Measurements from ENCODE around the gene GPR146.

The GPR146 gene

DNA sequence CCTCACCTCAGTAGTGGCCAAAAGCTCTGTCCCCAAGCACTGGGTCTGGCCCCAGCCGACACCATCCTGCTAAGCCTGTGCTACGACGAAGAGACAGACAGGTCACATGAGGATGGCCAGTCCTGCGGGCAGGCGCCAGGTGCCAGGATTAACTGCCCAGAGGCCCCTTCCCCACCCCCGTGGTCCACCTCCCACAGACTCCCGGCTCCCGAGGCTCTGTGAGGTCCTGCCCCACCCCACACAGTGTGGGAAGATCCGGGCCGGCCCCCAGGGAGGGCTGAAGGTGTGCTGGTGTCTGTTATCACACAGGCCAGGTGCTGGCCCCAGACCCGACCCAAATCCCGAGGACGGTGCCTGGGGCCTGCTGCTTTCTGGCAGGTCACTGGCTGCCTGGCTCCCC, 34.1 kb upstream of the GPR146 start:
- Histone ChIP-seq H4K20me1 (peaks cover 57% of the 10 kb centered on the region), H3K4me2 (peak overlapping the region; percentile 48), H3K9ac (peak overlapping the region; percentile 32), H3K4me3 (no peak overlapping the region), H3K27ac (peak overlapping the region; percentile 62), H3K27me3 (no peaks in the 10 kb centered on the region), H3K9me3 (no peaks in the 10 kb centered on the region), H3K4me1 (peaks cover 100% of the 10 kb centered on the region), H3K36me3 (peaks cover 46% of the 10 kb centered on the region)
- no peak for TF ChIP-seq Cebpa-rat (IDR thresholded peaks at IDR 0.05)

DNA sequence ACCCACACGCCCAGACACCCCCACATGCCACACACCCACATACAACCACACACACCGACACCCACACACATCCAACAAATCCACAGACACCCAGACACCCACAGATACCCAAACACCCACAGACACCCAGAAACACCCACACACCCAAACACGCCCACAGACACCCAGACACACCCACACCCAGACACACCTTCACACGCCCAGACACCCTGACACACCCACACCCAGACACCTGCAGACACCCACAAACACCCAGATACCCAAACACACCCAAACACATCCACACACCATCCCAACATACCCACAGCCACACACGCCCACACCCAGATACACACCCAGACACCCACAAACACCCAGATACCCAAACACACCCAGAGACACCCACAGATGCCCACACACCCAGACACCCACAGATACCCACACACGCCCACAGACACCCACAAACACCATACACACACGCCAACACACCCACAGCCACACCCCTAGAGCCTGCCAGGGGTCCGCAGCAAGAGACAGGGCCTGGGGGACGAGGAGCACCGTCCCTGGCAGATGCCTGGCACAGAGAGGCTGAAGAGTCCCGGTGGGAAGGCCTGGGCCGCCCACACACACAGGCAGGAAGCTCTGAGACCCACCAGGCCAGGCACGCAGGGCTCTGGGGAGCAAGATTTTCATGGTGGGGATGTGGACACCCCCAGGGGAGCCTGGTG, 32.9 kb upstream of the GPR146 start:
- peak overlapping the region; percentile 42 for H3K4me3 ChIP-seq
- peaks cover 63% of the 10 kb centered on the region for H4K20me1 ChIP-seq
- no peaks in the 10 kb centered on the region for H3K27me3 ChIP-seq
- no peaks in the 10 kb centered on the region for H3K9me3 ChIP-seq
- H3K9ac ChIP-seq, result peak overlapping the region; percentile 51
- TF ChIP-seq Cebpa-rat (IDR thresholded peaks at IDR 0.05), result no peak
- peaks cover 33% of the 10 kb centered on the region for H3K36me3 ChIP-seq
- H3K4me2 ChIP-seq, result peak overlapping the region; percentile 92
- peak overlapping the region; percentile 74 for H3K27ac ChIP-seq
- peaks cover 93% of the 10 kb centered on the region for H3K4me1 ChIP-seq

DNA sequence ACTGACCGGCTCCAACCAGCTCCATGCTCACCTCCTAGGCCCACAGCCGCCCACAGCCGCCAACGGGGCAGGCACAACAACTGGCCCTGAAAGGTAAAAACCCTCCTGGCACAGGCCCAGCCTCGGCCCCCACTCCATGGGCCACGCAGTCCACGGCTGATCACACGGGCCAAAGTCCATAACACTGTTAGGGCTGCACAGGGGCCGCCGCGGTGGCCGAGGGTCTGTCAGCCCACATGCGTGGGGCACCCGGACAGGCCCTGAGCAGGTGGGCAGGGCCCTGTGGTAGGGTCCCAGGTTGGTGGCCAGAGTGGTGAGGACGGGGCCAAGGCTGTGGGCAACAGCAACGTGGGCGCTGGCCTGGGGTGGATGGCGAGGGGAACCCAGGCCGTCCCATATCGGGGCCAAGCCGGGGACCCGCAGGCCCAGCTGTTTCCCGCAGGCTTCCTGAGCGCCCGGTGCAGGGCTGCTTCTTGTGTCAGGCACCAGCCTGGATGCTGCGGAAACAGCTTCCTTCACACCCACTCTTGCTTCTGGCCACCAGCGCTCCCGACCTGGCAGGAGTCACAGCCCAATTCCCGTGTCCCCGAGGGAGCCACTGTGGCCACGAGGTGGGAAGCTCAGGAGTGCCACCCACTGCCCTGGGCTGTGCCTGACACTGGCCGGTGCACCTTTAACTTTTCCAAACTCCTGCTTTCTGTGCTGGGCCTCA, 32.2 kb upstream of the GPR146 start:
- Histone ChIP-seq H3K4me1 (peaks cover 88% of the 10 kb centered on the region), H3K36me3 (peaks cover 30% of the 10 kb centered on the region), H3K4me3 (peak overlapping the region; percentile 42), H4K20me1 (peaks cover 67% of the 10 kb centered on the region), H3K9me3 (no peaks in the 10 kb centered on the region), H3K27me3 (no peaks in the 10 kb centered on the region), H3K4me2 (peak overlapping the region; percentile 92), H3K27ac (peak overlapping the region; percentile 74), H3K9ac (peak overlapping the region; percentile 51)
- no peak for TF ChIP-seq Cebpa-rat (IDR thresholded peaks at IDR 0.05)

DNA sequence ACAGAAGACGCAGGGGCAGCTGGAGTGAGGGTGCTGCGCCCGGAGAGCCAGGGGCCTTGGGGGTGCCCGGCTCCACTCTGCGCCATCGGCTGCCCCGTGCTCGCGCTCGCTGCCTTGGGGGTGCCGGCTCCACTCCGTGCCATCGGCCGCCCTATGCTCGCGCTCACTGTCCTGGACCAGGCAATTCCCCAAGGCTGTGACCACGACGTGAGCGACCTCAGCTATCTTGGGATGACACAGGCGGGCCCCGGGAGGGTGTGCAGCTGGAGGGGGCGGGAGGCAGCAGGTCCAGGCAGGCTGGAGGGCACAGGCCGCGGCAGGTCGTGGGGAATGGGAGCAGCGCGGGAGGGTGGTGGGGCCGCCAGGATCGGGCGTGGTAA, 31.6 kb upstream of the GPR146 start:
- peak overlapping the region; percentile 92 for H3K4me2 ChIP-seq
- H4K20me1 ChIP-seq, result peaks cover 72% of the 10 kb centered on the region
- H3K4me3 ChIP-seq, result peak overlapping the region; percentile 42; the same call in 1 of the 2 replicates
- no peak for TF ChIP-seq Cebpa-rat (IDR thresholded peaks at IDR 0.05)
- peak overlapping the region; percentile 74 for H3K27ac ChIP-seq
- H3K27me3 ChIP-seq, result no peaks in the 10 kb centered on the region
- H3K9me3 ChIP-seq, result no peaks in the 10 kb centered on the region
- H3K4me1 ChIP-seq, result peaks cover 88% of the 10 kb centered on the region
- H3K36me3 ChIP-seq, result peaks cover 30% of the 10 kb centered on the region
- H3K9ac ChIP-seq, result peak overlapping the region; percentile 51; the same call in 1 of the 2 replicates

DNA sequence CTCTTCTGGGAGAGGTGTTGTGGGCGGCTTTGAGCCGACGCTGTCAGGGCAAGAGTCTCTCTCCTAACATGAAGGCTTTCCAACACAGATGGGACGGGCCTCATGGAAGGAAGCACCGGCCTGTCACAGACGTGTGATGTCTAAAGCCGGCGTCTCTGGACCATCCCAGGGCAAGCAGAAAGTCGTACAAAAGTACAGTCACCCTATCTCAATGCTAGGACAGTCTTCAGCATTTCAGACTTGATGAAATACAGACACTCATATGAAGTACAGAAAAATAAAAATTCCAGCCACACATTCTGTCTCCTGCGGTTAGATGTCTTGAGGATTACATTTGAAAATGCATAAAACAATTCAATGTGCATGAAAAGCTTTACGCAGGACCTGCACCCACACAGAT, 30.8 kb upstream of the GPR146 start:
- TF ChIP-seq Cebpa-rat (IDR thresholded peaks at IDR 0.05), result no peak
- no peaks in the 10 kb centered on the region for H3K27me3 ChIP-seq
- H3K4me1 ChIP-seq, result peaks cover 87% of the 10 kb centered on the region
- H3K4me2 ChIP-seq, result peak overlapping the region; percentile 92
- peak overlapping the region; percentile 48; the same call in 1 of the 2 replicates for H3K9ac ChIP-seq
- H4K20me1 ChIP-seq, result peaks cover 79% of the 10 kb centered on the region
- H3K9me3 ChIP-seq, result no peaks in the 10 kb centered on the region
- H3K36me3 ChIP-seq, result peaks cover 30% of the 10 kb centered on the region
- H3K27ac ChIP-seq, result peak overlapping the region; percentile 74
- H3K4me3 ChIP-seq, result no peak overlapping the region

DNA sequence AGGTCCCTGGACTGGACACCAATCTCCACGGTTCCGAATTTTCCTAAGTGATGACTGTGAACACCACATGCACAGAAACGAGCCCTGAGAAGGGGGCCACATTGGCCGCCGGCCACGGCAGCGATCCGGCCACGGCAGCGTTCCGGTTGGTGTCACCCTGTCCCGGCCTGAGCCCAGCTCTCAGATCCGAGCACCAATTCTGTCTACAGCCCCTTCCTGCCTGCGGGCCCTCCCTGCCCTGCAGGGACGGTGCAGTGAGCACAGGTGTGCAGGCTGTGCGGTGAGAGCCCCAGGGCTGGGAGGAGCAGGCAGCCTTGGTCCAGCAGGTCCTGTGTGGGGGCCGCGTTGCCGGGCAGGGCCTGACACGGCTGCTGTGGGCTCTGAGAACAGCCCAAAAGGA, 29.7 kb upstream of the GPR146 start:
- Histone ChIP-seq H3K27me3 (no peaks in the 10 kb centered on the region), H3K9me3 (no peaks in the 10 kb centered on the region), H3K36me3 (peaks cover 29% of the 10 kb centered on the region), H3K9ac (no peak overlapping the region), H3K4me1 (peaks cover 83% of the 10 kb centered on the region), H3K4me3 (no peak overlapping the region), H3K27ac (no peak overlapping the region), H3K4me2 (peak overlapping the region; percentile 92), H4K20me1 (peaks cover 79% of the 10 kb centered on the region)
- no peak for TF ChIP-seq Cebpa-rat (IDR thresholded peaks at IDR 0.05)

DNA sequence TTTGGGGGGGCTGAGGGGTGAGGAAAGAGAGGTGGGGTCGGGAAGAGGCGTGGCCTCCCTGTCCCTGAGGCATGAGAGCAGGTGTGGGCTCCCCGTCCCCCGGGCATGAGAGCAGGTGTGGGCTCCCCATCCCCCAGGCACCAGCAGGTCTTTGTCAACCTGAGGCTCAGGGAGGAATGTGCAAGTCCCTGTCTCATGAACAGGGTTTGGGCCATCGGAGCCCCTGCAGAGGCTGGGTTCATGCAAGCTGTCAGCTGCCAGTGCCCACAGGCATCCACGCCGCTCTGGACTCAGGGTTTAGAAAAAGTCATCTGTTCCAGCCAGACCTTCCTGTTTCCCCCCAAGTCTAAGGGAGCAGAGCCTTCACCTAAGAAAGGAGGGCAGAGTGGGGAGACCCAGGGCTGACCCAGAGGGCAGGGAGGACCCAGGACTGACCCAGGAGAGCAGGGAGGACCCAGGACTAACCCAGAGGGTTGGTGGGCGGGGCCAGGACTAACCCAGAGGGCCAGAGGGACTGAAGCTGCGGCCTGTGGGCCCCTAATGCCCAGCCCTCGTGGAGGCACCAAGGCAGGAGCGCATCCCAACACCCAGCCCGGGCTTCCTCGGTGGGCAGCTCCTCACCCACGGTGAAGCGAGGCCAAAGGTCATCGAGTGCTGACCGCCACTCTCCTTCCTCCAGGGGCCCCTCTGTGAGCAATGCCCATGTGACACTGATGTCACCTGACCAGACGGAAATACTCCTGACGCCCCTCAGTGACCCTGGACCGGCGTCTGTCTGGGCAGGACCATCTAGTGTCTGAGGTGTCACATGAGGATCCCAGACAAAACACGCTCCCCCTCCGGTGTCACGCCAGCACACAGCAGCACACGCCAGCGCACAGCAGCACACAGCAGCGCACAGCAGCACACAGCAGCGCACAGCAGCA, 28.9 kb upstream of the GPR146 start:
- H3K27ac ChIP-seq, result peak overlapping the region; percentile 51; the same call in 1 of the 2 replicates
- no peak for TF ChIP-seq Cebpa-rat (IDR thresholded peaks at IDR 0.05)
- H3K9ac ChIP-seq, result peak overlapping the region; percentile 9; the same call in 1 of the 2 replicates
- peak overlapping the region; percentile 92 for H3K4me2 ChIP-seq
- peaks cover 79% of the 10 kb centered on the region for H4K20me1 ChIP-seq
- H3K4me1 ChIP-seq, result peaks cover 83% of the 10 kb centered on the region
- H3K4me3 ChIP-seq, result no peak overlapping the region
- peaks cover 4% of the 10 kb centered on the region for H3K9me3 ChIP-seq
- peaks cover 33% of the 10 kb centered on the region for H3K36me3 ChIP-seq
- no peaks in the 10 kb centered on the region for H3K27me3 ChIP-seq

DNA sequence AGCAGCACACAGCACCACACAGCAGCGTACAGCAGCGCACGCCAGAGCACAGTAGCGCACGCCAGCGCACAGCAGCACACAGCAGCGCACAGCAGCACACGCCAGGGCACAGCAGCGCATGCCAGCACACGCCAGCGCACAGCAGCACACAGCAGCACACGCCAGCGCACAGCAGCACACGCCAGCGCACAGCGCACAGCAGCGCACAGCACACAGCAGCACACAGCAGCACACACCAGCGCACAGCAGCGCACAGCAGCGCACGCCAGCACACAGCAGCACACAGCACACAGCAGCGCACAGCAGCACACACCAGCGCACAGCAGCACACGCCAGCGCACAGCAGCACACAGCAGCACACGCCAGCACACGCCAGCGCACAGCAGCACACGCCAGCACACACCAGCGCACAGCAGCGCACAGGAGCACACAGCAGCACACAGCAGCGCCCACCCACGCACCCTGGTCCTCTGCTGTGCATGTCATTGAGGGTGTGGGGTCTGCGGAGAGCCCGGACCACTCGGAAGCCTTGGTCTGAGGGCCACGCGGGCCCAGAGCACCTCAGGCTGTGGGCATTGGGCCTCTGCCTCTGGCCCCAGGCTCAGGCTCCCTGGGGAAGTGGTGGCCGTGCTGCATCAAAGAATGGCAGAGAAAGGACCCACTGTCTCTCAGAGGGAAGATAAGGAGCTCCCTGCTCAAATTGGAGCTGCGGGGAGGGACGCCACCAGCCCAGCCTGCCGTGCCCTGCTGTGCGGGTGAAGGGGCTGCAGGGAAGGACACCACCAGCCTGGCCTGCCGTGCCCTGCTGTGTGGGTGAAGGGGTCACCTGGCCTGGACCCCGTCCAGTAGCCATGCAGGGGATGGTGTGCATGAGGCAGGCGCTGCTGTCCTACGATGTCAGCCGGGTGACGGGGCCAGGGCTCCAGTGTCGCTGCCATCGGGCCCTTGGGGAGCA, 27.5 kb upstream of the GPR146 start:
- no peak overlapping the region for H3K9ac ChIP-seq
- peaks cover 75% of the 10 kb centered on the region for H4K20me1 ChIP-seq

More for the DNA sequence above, 27.5 kb upstream of the GPR146 start:
- Histone ChIP-seq H3K4me2 (no peak overlapping the region), H3K9me3 (peaks cover 18% of the 10 kb centered on the region), H3K27me3 (no peaks in the 10 kb centered on the region), H3K36me3 (peaks cover 47% of the 10 kb centered on the region), H3K4me3 (no peak overlapping the region), H3K4me1 (peaks cover 82% of the 10 kb centered on the region), H3K27ac (no peak overlapping the region)
- no peak for TF ChIP-seq Cebpa-rat (IDR thresholded peaks at IDR 0.05)

All from BLaER1 (cell line).